ENCODE results near the gene PLAC9.
"Not testable (repeated sequence)": the region's sequence is repeated elsewhere in the genome, so short reads cannot be mapped to it uniquely, and the experiment has no call there.

The PLAC9 gene

GRCh38 chr10:80132299-80133139 lies at the start of gene PLAC9:
Gene PLAC9 (plus strand): TSS chr10:80132730. CDS start chr10:80132763, 33 bp downstream.
- DNase-seq (ENCODE audit: low read depth in 2 of 2) = no peak

- DNase-seq (ENCODE audit: low read depth in 2 of 2) = no peak
These were observed 42.4 kb upstream of the PLAC9 start for GRCh38 chr10:80090121-80090520.

DNA sequence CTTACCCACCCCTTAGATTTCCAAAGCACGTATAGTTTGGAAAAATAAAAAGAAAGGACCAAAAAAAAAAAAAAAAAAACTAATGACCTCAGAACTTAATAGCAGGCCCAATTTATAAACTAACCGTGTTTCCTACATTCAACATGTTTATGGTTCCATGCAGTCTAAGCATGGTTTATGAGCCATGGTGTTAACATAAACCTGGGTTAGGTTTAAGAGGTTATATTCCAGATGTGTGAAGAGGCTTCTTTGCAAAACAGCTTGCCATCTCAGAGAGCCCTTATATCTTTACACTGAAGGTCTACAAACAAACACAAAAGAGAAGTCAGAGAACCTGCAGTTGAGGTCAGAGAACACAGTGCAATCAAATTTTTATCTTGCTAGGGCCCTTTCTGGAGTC lies 38.3 kb upstream of the PLAC9 start:
- DNase-seq (ENCODE audit: low read depth in 2 of 2) = no peak

DNA sequence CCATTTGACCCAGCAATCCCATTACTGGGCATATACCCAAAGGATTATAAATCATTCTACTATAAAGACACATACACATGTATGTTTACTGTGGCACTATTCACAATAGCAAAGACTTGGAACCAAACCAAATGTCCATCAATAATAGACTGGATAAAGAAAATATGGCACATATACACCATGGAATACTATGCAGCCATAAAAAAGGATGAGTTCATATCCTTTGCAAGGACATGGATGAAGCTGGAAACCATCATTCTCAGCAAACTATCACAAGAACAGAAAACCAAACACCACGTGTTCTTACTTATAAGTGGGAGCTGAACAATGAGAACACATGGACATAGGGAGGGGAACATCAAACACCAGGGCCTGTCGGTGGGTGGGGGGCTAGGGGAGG lies 34.3 kb upstream of the PLAC9 start:
- DNase-seq (ENCODE audit: low read depth in 2 of 2) = not testable (repeated sequence)

- not testable (repeated sequence) for DNase-seq (ENCODE audit: low read depth in 2 of 2)
These were observed 33.2 kb upstream of the PLAC9 start for GRCh38 chr10:80099295-80099694.

DNA sequence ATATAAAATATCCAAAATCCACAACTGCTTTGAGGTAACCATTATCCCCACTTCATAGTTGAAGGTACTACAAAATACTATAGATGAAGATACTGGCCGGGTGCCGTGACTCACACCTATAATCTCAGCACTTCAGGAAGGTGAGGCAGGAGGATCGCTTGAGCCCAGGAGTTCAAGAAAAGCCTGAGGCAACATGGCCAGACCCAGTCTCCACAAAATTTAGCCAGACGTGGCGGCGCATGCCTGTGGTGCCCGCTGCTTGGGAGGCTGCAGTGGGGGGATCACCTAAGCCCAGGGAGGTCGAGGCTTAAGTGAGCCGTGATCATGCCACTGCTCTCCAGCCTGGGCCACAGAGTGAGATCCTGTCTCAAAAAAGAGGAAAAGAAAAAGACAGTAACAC lies 32.4 kb upstream of the PLAC9 start:
- DNase-seq (ENCODE audit: low read depth in 2 of 2) = no peak

GRCh38 chr10:80100861-80101695 lies 31.5 kb upstream of the PLAC9 start:
- no peak for DNase-seq (ENCODE audit: low read depth in 2 of 2)

DNA sequence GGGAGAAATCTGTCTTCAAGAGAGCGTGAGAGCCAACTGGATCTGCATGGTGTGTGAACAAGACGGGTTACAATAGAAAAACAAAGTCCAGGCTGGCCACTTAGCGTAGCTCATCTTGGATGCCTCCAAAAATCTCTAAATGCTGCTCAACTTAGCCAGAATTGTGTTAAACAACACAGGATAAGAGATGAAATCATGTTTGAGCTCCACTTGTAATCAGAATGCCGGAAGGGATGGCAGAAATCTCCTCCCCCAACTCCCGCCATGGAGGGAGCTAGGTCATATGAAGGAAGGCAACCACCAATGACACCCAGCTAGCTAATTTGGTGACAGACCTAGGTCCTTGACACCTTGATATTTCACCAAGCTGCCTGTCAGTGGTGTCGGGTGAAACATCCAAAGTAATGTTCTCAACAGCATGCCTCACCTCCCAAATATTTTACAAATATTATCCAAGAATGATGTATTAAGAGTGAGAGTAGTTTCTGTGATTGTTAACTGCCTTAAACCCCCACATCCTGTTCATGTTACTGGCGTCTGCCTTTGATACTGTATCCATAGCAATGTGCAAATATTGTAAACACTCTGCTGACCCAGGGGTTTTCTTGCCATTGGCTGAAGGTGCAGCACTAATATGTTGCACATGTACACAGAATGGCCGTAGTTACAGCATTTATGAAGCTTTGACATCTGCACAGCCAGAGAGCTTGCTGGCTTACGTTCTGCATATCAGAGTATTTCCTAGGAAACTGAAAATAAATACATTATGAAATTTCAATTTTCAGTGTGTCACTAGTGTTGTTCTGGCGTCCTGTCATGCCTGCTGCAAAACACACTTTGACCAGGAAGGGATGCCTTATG lies 28.2 kb upstream of the PLAC9 start:
- no peak for DNase-seq (ENCODE audit: low read depth in 2 of 2)

DNA sequence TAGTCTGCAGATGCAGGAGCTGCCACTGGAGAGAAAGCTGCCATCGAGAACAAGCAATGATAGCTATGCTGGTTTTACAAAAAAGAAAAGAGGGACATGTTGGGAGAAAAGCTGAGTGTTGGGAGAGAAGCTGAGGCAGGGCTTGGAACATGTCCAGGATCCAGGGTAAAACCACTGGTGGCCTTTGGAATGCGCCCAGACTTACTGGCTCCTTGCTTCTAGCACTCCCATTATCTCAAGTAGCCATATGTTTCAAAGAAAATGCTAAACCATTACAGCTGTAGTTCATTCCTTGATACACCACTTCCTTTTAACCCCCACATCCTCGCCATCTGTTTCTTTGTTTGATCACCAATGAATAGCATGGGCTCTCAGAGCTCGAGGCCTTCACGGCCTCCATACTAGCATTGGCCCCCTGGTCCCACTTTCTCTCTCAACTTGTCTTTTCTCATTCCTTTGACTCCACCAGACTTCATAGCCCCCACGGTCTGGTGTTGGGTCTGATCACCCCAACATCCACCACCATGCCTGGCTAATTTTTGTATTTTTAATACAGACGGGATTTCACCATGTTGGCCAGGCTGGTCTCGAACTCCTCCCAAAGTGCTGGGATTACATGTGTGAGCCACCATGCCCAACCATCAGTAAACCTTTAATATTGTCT lies 23.8 kb upstream of the PLAC9 start:
- no peak for DNase-seq (ENCODE audit: low read depth in 2 of 2)

DNA sequence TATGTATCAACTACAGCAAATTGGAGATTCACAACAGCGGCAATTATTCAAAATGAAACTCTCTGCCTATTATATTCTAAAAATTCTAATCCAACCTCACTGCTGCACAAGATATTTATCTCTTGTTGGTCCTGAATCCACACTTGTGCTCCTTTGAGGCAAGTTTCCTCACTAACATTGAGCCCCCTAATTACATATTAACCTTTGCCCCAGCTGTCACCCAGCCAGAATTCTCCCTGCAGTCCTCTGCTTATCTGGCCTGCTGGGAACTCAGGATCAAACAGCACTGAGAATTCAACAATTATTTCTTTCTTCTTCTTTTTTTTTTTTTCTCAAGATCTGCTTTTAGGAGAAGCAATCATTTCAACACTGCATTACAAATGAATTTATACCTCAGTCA lies 21.5 kb upstream of the PLAC9 start:
- no peak for DNase-seq (ENCODE audit: low read depth in 2 of 2)

GRCh38 chr10:80118669-80119068 lies 13.9 kb upstream of the PLAC9 start:
- no peak for DNase-seq (ENCODE audit: low read depth in 2 of 2)

DNA sequence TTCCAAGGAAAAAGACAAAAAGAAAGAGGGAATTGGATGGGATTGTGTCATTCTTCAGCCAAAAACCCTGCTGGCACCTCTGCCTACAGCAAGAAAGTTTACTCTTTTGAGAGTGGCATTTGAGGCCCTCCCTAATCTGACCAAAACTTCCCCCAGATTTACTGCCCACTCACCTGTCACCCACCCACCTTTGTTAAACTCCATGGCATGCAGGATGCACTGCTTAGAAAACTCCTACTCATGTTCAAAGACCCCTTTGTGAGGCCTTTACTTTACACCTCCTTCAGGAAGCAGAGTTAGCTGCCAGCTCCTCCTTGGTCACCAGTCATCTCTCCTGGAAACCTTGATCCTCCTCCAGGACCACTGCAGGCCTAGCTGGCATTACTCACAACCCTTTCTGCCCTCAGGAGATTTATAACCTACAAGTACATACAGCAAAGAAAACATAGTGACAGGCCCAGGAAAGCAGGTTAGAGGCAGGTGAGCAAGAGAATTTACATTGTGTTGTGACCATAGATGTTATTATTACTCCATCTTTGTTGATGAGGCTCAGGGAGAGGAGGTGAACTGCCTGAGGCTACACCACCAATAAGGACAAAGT lies 10.3 kb upstream of the PLAC9 start:
- DNase-seq (ENCODE audit: low read depth in 2 of 2) = no peak

DNA sequence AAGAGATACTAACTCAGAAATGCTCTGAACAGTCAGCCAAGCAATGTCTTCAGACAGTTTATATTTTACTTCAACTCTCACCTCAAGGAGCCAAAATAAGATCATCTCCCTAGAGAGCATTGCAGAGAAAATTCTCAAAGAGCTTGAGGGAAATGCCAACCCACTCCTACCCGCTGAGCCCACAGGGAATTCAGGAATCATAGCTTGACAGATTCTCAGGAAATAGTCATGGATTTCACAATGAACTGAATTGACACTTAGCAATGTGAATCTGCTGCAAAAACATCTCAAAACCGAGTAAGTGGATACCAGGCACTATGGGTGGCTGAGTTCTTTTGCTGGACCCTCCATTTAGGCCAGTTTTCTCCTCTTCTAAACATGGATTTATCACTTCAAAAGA lies 9.8 kb upstream of the PLAC9 start:
- no peak for DNase-seq (ENCODE audit: low read depth in 2 of 2)

GRCh38 chr10:80126876-80127275 lies 5.7 kb upstream of the PLAC9 start:
- no peak for DNase-seq (ENCODE audit: low read depth in 2 of 2)

DNA sequence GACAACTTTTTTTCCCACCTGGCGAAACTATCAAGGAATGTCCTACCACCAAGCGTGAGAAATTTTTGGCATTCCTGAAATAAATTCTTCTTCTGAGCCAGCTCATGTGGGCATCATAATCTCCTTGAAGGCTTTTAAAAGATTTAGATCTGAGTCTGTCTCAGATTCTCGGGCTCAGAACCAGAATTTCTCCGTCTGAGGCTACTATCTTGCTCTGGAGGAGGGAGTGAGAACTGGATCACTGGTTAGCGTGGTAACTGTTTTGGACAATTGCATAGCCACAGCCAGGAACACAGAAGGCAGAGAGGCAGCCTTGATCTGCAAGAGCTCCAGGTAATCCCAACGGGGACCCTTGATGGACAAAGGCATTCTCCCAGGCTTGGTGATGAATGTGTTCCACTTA lies 1.0 kb upstream of the PLAC9 start:
- DNase-seq (ENCODE audit: low read depth in 2 of 2) = no peak

DNA sequence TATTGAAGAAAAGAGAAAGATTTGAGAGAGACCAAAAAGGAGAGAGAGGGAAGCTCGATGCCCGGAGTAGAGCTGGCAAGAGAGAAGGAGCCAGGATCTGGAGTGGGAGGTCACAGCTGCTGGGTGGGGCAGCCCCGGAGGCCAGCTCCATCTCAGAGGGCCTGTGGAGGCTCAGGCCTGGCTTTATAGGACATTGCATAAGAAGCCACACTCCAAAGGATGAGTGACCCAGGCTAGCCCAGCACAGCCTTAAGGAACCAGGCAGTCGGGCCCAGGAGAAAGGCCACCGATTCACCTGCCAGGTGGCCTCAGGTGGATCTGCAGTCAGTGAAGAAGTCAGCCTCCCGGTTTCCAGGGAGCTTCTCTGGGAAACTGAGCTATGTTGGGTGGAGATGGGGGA lies 676 bp downstream of the PLAC9 start:
- no peak for DNase-seq (ENCODE audit: low read depth in 2 of 2)

DNA sequence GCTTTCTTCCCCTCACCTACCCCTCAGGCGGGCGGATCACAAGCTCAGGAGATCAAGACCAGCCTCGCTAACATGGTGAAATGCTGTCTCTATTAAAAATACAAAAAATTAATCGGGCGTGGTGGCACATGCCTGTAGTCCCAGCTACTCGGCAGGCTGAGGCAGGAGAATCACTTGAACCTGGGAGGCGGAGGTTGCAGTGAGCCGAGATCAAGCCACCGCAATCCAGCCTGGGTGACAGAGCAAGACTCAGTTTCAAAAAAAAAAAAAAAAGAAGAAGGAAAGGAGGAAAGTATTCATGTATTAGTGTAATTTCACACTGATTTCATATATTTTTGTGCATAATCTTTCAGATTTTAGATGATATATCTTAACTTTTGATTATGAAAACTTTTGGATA lies 1.2 kb downstream of the PLAC9 start:
- not testable (repeated sequence) for DNase-seq (ENCODE audit: low read depth in 2 of 2)

- DNase-seq (ENCODE audit: low read depth in 2 of 2) = no peak
These were observed 3.6 kb downstream of the PLAC9 start for GRCh38 chr10:80136134-80136571.

DNA sequence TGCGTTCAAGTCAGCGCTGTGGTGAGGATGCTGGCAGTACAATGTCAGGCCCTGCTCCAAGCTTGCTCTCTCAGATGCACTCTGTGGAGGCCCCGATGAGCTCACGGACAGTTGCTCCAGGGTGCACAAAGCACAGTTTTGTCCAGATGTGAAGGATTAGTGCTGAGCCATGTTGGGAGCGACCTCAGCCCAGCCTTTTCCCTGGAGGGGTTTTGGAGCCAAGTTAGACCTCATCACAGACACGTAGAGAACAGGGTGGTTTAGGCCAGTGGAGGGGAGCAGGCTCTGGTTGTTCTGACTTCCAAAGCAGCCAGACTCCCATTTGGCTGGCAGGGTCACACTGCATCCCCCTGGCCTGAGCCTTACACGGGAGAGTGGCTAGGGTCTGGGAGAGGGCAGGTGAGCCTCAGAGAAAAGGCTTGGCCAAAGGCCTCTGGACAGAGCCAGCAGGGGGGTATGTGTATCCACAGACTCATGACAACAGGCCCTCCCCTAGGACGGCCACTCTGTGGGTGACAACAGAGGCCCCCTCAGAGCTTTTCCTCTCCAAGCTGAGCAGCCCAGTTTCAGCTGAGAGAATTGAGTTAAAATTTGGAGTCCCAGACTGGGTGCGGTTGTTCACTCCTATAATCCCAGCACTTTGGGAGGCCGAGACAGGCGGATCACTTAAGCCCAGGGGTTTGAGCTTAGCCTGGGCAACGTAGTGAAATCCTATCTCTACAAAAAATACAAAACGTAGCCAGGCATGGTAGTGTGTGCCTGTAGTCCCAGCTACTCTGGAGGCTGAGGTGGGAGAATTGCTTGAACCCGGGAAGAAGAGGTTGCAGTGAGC lies 4.7 kb downstream of the PLAC9 start:
- DNase-seq (ENCODE audit: low read depth in 2 of 2) = no peak

DNA sequence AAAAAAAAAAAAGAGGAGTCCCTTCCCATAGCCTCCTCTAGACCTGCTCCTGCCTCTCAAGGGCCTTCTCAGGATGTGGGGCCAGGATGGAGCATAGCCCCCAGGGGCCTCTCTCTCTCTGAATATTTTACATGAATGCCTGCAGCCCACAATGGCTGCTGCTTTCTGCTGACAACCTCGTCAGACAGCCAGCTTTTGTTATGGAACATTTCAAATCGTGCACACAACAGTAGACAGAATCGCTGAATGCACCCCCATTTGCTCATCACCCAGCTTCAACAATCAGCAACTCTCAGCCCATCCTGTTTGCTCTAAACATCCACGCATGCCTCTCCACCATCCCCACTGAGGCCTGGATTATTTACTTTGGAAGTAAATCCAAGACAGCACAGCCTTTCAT lies 5.4 kb downstream of the PLAC9 start:
- no peak for DNase-seq (ENCODE audit: low read depth in 2 of 2)

All from stimulated activated CD4-positive, alpha-beta T cell treated with anti-CD3 and anti-CD28 coated beads, Interleukin-1b, Interleukin-23, amount 100 ng/mL, for 4 hours (primary cell).